K562 (cell line): ENCODE measurements around the gene SH3D19. TPM values are rescaled to one million over a fixed set of nuclear protein-coding genes. Genes with fewer than 3 reads are reported as not detected.

Experiments
- ATAC-seq: fragments of 200-7000 bp; cut with Tn5 transposase; 3 replicates; pipeline ENCODE4 v1.9.1; 2020; ENCODE audit warnings: moderate library complexity
- BruUV-seq: library from RNA; stranded (reverse); fragments of 400-500 nt; replicated peaks from 2 replicates; lab custom pipeline; 2021; lab: Mats Ljungman, UMichigan
- CTCF ChIA-PET: fragments of 300-600 bp; formaldehyde crosslinking; extraction: SDS; loops from one replicate; lab custom pipeline; 2021; ENCODE audit warnings: low intra/inter-chr PET ratio; lab: Yijun Ruan, JAX
- POLR2A ChIA-PET: fragments of 300-600, 350-650 bp; sonication (Branson Sonifier 250); formaldehyde crosslinking; extraction: SDS; loops from one replicate; lab custom pipeline; 2021; ENCODE audit warnings: antibody characterized with exemption, inconsistent platforms; lab: Yijun Ruan, JAX
- DNase-seq, 4 experiments: peaks; one replicate each; pipeline versions ENCODE4 v3.0.0 to v3.0.0-alpha.2; 2011 to 2018; ENCODE audit warnings: low spot score in 3 of 4, mixed read lengths in 3 of 4; ENCODE audit errors: extremely low read depth in 1 of 4
- FAIRE-seq: peaks from 2 replicates; lab custom pipeline; 2011; peaks lifted over from hg19 to GRCh38; lab: Jason Lieb, UNC
- H2AFZ ChIP-seq: 2 replicates; pipeline ENCODE4 v1.6.0; 2011; ENCODE audit warnings: low read depth, low read length, control low read depth, inconsistent platforms
- H3K27ac ChIP-seq: fragments of 200-600 bp; 3 replicates; pipeline ENCODE4 v1.8.0; 2011; ENCODE audit warnings: low read depth, mild to moderate bottlenecking, control low read depth, inconsistent platforms, low read length, moderate library complexity, mixed read lengths; ENCODE audit errors: extremely low read depth
- H3K27me3 ChIP-seq, 2 experiments: fragments of 300-600 bp in 1 of 2; 2 replicates in 1 of 2; 3 replicates in 1 of 2; pipeline versions ENCODE4 v1.6.0 to v1.8.0; 2011; ENCODE audit warnings: inconsistent platforms in 2 of 2, low read length in 2 of 2, mild to moderate bottlenecking in 1 of 2, mixed read lengths in 1 of 2, moderate library complexity in 1 of 2; ENCODE audit not compliant: control insufficient read depth in 2 of 2, insufficient read depth in 2 of 2
- H3K36me3 ChIP-seq: fragments of 300-600 bp; 3 replicates; pipeline ENCODE4 v1.8.0; 2011; ENCODE audit warnings: mild to moderate bottlenecking, low read length, inconsistent platforms; ENCODE audit not compliant: control insufficient read depth, insufficient read depth
- H3K4me1 ChIP-seq, 2 experiments: fragments of 200-600 bp in 1 of 2; replicated peaks in 1 of 2; 2 replicates in 1 of 2; 3 replicates in 1 of 2; pipeline versions ENCODE4 v1.5.1 to v1.8.0; 2011; ENCODE audit warnings: inconsistent platforms in 2 of 2, low read length in 2 of 2, mild to moderate bottlenecking in 1 of 2, mixed read lengths in 1 of 2, moderate library complexity in 1 of 2; ENCODE audit not compliant: control insufficient read depth in 2 of 2, insufficient read depth in 2 of 2
- H3K4me2 ChIP-seq: 2 replicates; pipeline ENCODE4 v1.6.1; 2011; ENCODE audit warnings: low read length, control low read depth, inconsistent platforms, mixed read lengths; ENCODE audit not compliant: insufficient read depth
- H3K4me3 ChIP-seq: fragments of 200-600 bp; sonication (generic), shearing (Covaris generic); 2 replicates; pipeline ENCODE4 v1.5.1; 2016; ENCODE audit warnings: control low read depth, inconsistent platforms
- H3K79me2 ChIP-seq: fragments of 200-600 bp; 3 replicates; pipeline ENCODE4 v1.8.0; 2011; ENCODE audit warnings: low read length, inconsistent platforms; ENCODE audit not compliant: control insufficient read depth, insufficient read depth
- H3K9ac ChIP-seq, 2 experiments: 2 replicates each; pipeline versions ENCODE4 v1.6.0 to v1.6.1; 2011; ENCODE audit warnings: low read depth in 2 of 2, low read length in 2 of 2, control low read depth in 1 of 2, inconsistent platforms in 1 of 2, mild to moderate bottlenecking in 1 of 2, mixed read lengths in 1 of 2; ENCODE audit not compliant: insufficient read depth in 1 of 2
- H3K9me1 ChIP-seq: one replicate; pipeline ENCODE4 v1.6.0; 2011; ENCODE audit warnings: inconsistent platforms, mild to moderate bottlenecking, low read length, moderate library complexity; ENCODE audit not compliant: control insufficient read depth, insufficient read depth
- H3K9me3 ChIP-seq: replicated peaks from 2 replicates; pipeline ENCODE4 v1.5.1; 2011; ENCODE audit warnings: low read depth, low read length, inconsistent platforms; ENCODE audit not compliant: control insufficient read depth, insufficient read depth
- H4K20me1 ChIP-seq: replicated peaks from 2 replicates; pipeline ENCODE4 v1.6.1; 2011; ENCODE audit warnings: low read length, inconsistent platforms, mixed read lengths; ENCODE audit not compliant: control insufficient read depth, insufficient read depth
- ARNT ChIP-seq, 2 experiments: fragments of 450-650 bp; IDR thresholded peaks; 2 replicates each; pipeline ENCODE4 v1.6.1; 2016; ENCODE audit warnings: mild to moderate bottlenecking in 1 of 2
- EGR1 ChIP-seq: fragments of 450-650 bp; conservative IDR thresholded peaks from 2 replicates; pipeline ENCODE4 v1.6.1; 2017; ENCODE audit warnings: mild to moderate bottlenecking
- RUNX1 ChIP-seq: sonication (generic); IDR thresholded peaks from 2 replicates; pipeline ENCODE4 v1.6.1; 2016; ENCODE audit warnings: antibody characterized with exemption, low read depth
- TAL1 ChIP-seq: fragments of 450-650 bp; IDR thresholded peaks from 2 replicates; pipeline ENCODE4 v1.6.1; 2016; ENCODE audit warnings: mild to moderate bottlenecking
- ZBTB1 ChIP-seq: sonication (generic); formaldehyde crosslinking; IDR thresholded peaks from 2 replicates; pipeline ENCODE4 v1.8.1; 2023; ENCODE audit warnings: missing genetic modification reagents, low read depth, mild to moderate bottlenecking, borderline replicate concordance
- ZNF165 ChIP-seq: fragments of 250-450 bp; sonication (Bioruptor Pico); IDR thresholded peaks from 2 replicates; pipeline ENCODE4 v1.4.0; 2020; ENCODE audit warnings: borderline replicate concordance
- WGBS: fragments of 100-300 bp; shearing (Covaris generic); methylation state at CpG from one replicate; pipeline ENCODE4 v1.1.6; 2016; ENCODE audit warnings: low coverage, mixed read lengths; ENCODE audit not compliant: insufficient coverage; ENCODE audit errors: missing lambda C conversion rate; 5-methylcytosine and 5-hydroxymethylcytosine counted together
- in situ Hi-C: fragments of 300-500 bp; cut with MboI; formaldehyde crosslinking; loops from 4 replicates; pipeline ENCODE4 v1.15.0; 2018; ENCODE audit warnings: inconsistent platforms, mixed read lengths
- intact Hi-C: fragments of 100-400 bp; cut with micrococcal nuclease; formaldehyde crosslinking; loops from 2 replicates; pipeline ENCODE4 v1.14.2; 2022
- polyA plus RNA-seq, 8 experiments: library from polyadenylated mRNA; depleted of rRNA in 4 of 8; stranded (reverse) in 5 of 8; unstranded in 3 of 8; fragments of >200 nt; fragmentation: Nextera tagmentation in 2 of 8; fragmentation: Illumina TruSeq in 1 of 8; extraction: Ambion mirVana in 2 of 8; extraction: Trizol in 1 of 8; gene quantifications; 2 replicates each; pipeline versions ENCODE4 v1.2.1 to v1.2.3, GENCODE V29; 2011 to 2014; ENCODE audit warnings: inconsistent platforms in 1 of 8, missing spikeins in 1 of 8
- total RNA-seq, 7 experiments: library from RNA; depleted of rRNA in 6 of 7; stranded (reverse); fragments of >200 nt in 6 of 7; fragmentation: Illumina TruSeq in 2 of 7; extraction: Trizol in 2 of 7; gene quantifications; 2 replicates each; pipeline versions ENCODE4 v1.2.1 to v1.2.3, GENCODE V29; 2011 to 2021; ENCODE audit warnings: low replicate concordance in 1 of 7
- TF ChIP-seq, protein P1 (sequence below): fragments of 450-650 bp; formaldehyde crosslinking; IDR thresholded peaks from 2 replicates; pipeline ENCODE4 v1.4.0; 2020; ENCODE audit warnings: mild to moderate bottlenecking

SH3D19 gene
- total and polyA plus RNA-seq, 9 of the 15 experiments (the other 6 are each of a cell fraction or from before 2014, with no cell fraction given) = 0.42 to 2.2 (median 1.1) TPM; not detected in 6

DNA sequence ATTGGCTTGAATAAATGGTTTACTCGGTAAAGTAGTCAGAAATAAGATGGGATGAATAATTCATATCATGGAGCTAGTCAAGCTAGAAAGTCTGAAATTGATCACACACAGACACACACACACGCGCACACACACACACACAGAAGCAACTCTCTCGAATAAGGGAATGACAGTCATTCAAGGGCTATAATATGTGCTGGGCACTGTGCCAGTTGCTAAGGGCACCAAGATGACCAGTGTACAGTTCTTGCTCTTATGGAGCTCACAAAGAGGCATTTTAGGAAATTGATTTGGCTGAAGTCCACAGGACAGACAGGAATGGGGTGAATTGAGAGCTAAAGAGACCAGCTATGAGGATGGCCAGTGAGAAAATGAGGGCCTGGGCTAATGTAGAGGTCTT is 34.2 kb upstream of the SH3D19 start:
- ChIA-PET CTCF (no interaction called here), POLR2A (interaction anchor here (0.6 kb wide), 1 partner anchor 125 kb away, joined by 3 read pairs; no protein-coding TSS in a partner anchor)
- no peak overlapping the region for H2AFZ ChIP-seq
- H3K9me1 ChIP-seq = no peaks in the 10 kb centered on the region
- ATAC-seq (no peak), FAIRE-seq (no peak), DNase-seq (no peak)
- no peaks in the 10 kb centered on the region for H3K9me3 ChIP-seq
- H3K4me3 ChIP-seq = no peak overlapping the region
- intact Hi-C loops = no loop called here
- in situ Hi-C loops = no loop called here
- no peaks in the 10 kb centered on the region for H3K79me2 ChIP-seq
- H3K36me3 ChIP-seq = no peaks in the 10 kb centered on the region
- no peaks in the 10 kb centered on the region for H3K27me3 ChIP-seq
- H3K4me2 ChIP-seq = no peak overlapping the region
- BruUV-seq = no TSS peak
- no peaks in the 10 kb centered on the region for H4K20me1 ChIP-seq
- H3K4me1 ChIP-seq = no peaks in the 10 kb centered on the region
- no peak overlapping the region for H3K9ac ChIP-seq
- TF ChIP-seq TAL1 = no peak
- no peak for TF ChIP-seq ZBTB1
- TF ChIP-seq ZNF165 (CRISPR knock-in tag) = no peak
- no peak for TF ChIP-seq EGR1
- no peak for TF ChIP-seq ARNT (IDR thresholded peaks at IDR 0.05)
- TF ChIP-seq, protein P1, sequence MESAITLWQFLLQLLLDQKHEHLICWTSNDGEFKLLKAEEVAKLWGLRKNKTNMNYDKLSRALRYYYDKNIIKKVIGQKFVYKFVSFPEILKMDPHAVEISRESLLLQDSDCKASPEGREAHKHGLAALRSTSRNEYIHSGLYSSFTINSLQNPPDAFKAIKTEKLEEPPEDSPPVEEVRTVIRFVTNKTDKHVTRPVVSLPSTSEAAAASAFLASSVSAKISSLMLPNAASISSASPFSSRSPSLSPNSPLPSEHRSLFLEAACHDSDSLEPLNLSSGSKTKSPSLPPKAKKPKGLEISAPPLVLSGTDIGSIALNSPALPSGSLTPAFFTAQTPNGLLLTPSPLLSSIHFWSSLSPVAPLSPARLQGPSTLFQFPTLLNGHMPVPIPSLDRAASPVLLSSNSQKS (CRISPR knock-in tag) = no peak
- no peak for TF ChIP-seq RUNX1
- 0% methylated on average over 4 of the region's 4 CpGs for WGBS
- H3K27ac ChIP-seq = no peak overlapping the region
